ENCODE measurements around the gene BCL6. TPM values are rescaled to one million over a fixed set of nuclear protein-coding genes. Genes with fewer than 3 reads are reported as not detected.

BCL6 gene
- total RNA-seq, 1 experiment from 2014 or later = 16.4 TPM

DNA sequence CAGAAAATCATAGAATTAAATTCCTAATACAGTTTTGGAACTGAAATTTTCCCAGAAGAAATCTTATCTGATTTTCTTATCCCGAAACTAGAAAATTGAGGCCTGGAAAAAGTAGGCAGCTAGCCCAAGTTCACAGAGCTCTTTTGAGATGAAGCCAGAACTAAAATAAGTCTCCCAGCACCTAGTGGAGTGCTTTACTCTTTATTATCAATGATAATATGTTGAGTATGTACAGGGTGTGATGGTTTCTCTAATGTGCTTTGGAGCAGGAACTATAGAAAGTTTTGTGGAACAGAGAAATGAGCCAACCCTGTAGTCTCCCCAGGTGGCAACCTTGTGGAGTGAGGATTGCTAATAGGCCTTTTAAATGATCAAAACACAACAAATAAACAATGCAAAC lies 30.3 kb upstream of the BCL6 start:
- CTCF ChIA-PET = no interaction called here
- POLR2A ChIA-PET = interaction anchor here (0.6 kb wide), 1 partner anchor 1044 kb away, joined by 3 read pairs; no protein-coding TSS in a partner anchor
- Mint-ChIP-seq H3K4me1 (ENCODE audit: insufficient read depth, unreplicated experiment) (peaks cover 7% of the 10 kb centered on the region), H3K27ac (ENCODE audit: low read depth, unreplicated experiment) (no peak overlapping the region), H3K9me3 (ENCODE audit: unreplicated experiment) (no peaks in the 10 kb centered on the region), H3K27me3 (ENCODE audit: insufficient read depth, unreplicated experiment) (no peaks in the 10 kb centered on the region), H3K36me3 (ENCODE audit: insufficient read depth, unreplicated experiment) (peaks cover 5% of the 10 kb centered on the region), H3K4me3 (ENCODE audit: unreplicated experiment) (no peak overlapping the region)
- intact Hi-C loops (cut with micrococcal nuclease) = no loop called here
- no peak for DNase-seq (ENCODE audit: unreplicated experiment)
- no peak for TF ChIP-seq CTCF (IDR thresholded peaks at IDR 0.05; ENCODE audit: unreplicated experiment)
- no TSS peak for BruUV-seq (replicated peaks)

GRCh38 chr3:187774185-187774789 lies 29.0 kb upstream of the BCL6 start:
- peaks cover 5% of the 10 kb centered on the region for H3K36me3 Mint-ChIP-seq (ENCODE audit: insufficient read depth, unreplicated experiment)
- DNase-seq (ENCODE audit: unreplicated experiment) = no peak
- ChIA-PET POLR2A (no interaction called here), CTCF (no interaction called here)
- TF ChIP-seq CTCF (IDR thresholded peaks at IDR 0.05; ENCODE audit: unreplicated experiment) = no peak
- no peak overlapping the region for H3K27ac Mint-ChIP-seq (ENCODE audit: low read depth, unreplicated experiment)
- no peaks in the 10 kb centered on the region for H3K27me3 Mint-ChIP-seq (ENCODE audit: insufficient read depth, unreplicated experiment)
- peaks cover 7% of the 10 kb centered on the region for H3K4me1 Mint-ChIP-seq (ENCODE audit: insufficient read depth, unreplicated experiment)
- H3K4me3 Mint-ChIP-seq (ENCODE audit: unreplicated experiment) = no peak overlapping the region
- H3K9me3 Mint-ChIP-seq (ENCODE audit: unreplicated experiment) = no peaks in the 10 kb centered on the region
- intact Hi-C loops (cut with micrococcal nuclease) = no loop called here
- no TSS peak for BruUV-seq (replicated peaks)

- peaks cover 5% of the 10 kb centered on the region for H3K36me3 Mint-ChIP-seq (ENCODE audit: insufficient read depth, unreplicated experiment)
- TF ChIP-seq CTCF (IDR thresholded peaks at IDR 0.05; ENCODE audit: unreplicated experiment) = no peak
- intact Hi-C loops (cut with micrococcal nuclease) = no loop called here
- H3K27me3 Mint-ChIP-seq (ENCODE audit: insufficient read depth, unreplicated experiment) = no peaks in the 10 kb centered on the region
- H3K4me1 Mint-ChIP-seq (ENCODE audit: insufficient read depth, unreplicated experiment) = peaks cover 7% of the 10 kb centered on the region
- POLR2A ChIA-PET = no interaction called here
- BruUV-seq (replicated peaks) = no TSS peak
- CTCF ChIA-PET = no interaction called here
- H3K4me3 Mint-ChIP-seq (ENCODE audit: unreplicated experiment) = no peak overlapping the region
- no peaks in the 10 kb centered on the region for H3K9me3 Mint-ChIP-seq (ENCODE audit: unreplicated experiment)
- no peak overlapping the region for H3K27ac Mint-ChIP-seq (ENCODE audit: low read depth, unreplicated experiment)
- no peak for DNase-seq (ENCODE audit: unreplicated experiment)
Measured at GRCh38 chr3:187773233-187774184, 28.2 kb upstream of the BCL6 start.

- H3K9me3 Mint-ChIP-seq (ENCODE audit: unreplicated experiment) = no peaks in the 10 kb centered on the region
- no peaks in the 10 kb centered on the region for H3K36me3 Mint-ChIP-seq (ENCODE audit: insufficient read depth, unreplicated experiment)
- no peaks in the 10 kb centered on the region for H3K27me3 Mint-ChIP-seq (ENCODE audit: insufficient read depth, unreplicated experiment)
- POLR2A ChIA-PET = no interaction called here
- DNase-seq (ENCODE audit: unreplicated experiment) = no peak
- no TSS peak for BruUV-seq (replicated peaks)
- peaks cover 5% of the 10 kb centered on the region for H3K4me1 Mint-ChIP-seq (ENCODE audit: insufficient read depth, unreplicated experiment)
- no peak overlapping the region for H3K4me3 Mint-ChIP-seq (ENCODE audit: unreplicated experiment)
- no peak for TF ChIP-seq CTCF (IDR thresholded peaks at IDR 0.05; ENCODE audit: unreplicated experiment)
- intact Hi-C loops (cut with micrococcal nuclease) = no loop called here
- CTCF ChIA-PET = no interaction called here
- H3K27ac Mint-ChIP-seq (ENCODE audit: low read depth, unreplicated experiment) = no peak overlapping the region
Measured at GRCh38 chr3:187770224-187770623, 25.0 kb upstream of the BCL6 start.
